ENCODE results near the gene CCDC97. TPM values are rescaled to one million over a fixed set of nuclear protein-coding genes. Genes with fewer than 3 reads are reported as not detected.

Gene CCDC97
- 10 to 100 TPM; 52.5 to 56.2 TPM for total RNA-seq

DNA sequence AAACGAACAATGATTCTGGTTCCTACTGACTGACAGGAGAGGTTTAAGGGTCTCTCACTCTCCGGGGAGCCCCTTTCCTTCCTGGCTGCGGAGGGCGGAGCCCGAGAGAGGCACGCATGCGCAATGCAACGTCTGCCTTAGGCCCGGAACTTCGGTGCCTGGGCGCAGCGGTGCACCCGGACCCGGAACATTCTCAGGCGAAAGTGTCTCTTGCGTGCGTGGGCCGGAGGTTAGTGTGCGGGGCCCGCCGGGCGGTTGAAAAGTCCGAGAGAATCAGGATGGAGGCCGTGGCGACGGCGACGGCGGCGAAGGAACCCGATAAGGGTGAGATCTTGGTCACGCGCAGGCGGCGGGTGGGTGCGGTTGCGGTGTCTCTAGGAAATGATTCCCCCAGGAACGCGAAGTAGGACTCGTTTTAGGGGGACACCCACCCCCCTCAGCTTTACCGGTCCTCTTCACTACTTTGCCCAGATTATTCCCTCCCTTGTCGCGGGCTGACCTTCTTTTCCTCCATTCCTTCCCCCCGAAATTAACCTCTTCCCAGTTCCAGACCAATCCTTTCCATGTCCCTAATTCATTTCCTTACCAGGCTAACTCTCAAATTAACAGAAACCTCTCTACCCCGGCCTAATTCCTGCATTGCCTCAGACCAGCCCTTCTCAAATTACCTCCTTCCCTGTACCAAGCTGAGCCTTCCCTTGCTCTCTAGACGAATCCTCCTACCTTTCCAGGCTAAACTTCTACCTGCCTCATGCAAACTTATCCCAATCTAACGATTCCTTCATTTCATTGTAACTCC, at the start of gene CCDC97:
CCDC97 (plus strand) TSS at position 140 of the 799 bp plus-strand sequence; CDS start at position 279, 139 bp downstream.
- peak within 1 kb of the TSS; percentile 100 for H3K4me3 Mint-ChIP-seq
- H3K4me1 Mint-ChIP-seq (ENCODE audit: low read depth in 2 of 2) = peaks cover 57 to 75% of the 10 kb centered on the region in 2 donors
- peak within 1 kb of the TSS; percentile 87 to 98 for H3K27ac Mint-ChIP-seq
- peak; percentile 93 for DNase-seq (ENCODE audit: low spot score)
- ATAC-seq = peak; percentile 83 to 87
- H3K27me3 Mint-ChIP-seq = no peaks in the 10 kb centered on the region
- H3K9me3 Mint-ChIP-seq = no peaks in the 10 kb centered on the region
- H3K36me3 Mint-ChIP-seq = peaks cover 25% of the 10 kb centered on the region

DNA sequence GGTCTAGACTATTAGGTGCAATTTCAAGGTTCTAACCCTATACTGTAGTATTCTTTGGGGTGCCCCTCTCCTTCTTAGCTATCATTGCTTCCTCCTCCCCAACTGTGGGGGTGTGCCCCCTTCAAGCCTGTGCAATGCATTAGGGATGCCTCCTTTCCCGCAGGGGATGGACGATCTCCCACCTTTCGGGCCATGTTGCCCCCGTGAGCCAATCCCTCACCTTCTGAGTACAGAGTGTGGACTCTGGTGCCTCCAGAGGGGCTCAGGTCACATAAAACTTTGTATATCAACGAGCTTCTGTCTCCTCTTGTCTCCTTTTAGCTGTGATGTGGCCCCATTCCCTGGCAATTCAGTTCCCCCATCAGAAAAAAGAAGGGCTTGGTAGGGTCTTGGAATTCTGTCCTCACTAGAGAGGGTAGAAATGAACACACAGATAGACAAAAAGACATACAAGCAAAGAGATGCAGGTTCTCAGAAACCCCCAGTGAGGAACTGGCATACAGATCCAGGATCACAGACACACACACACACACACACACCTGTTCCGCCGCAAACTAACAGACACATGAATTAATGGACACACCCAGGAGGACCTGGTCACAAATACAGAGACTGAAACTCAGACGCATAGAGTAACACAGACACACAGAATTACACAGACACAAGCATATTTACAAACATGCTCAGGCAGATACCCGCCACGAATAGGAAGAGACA, 48.3 kb upstream of the CCDC97 start:
- ATAC-seq (no peak), DNase-seq (ENCODE audit: low spot score) (no peak)
- Mint-ChIP-seq H3K36me3 (peaks cover 12% of the 10 kb centered on the region), H3K27me3 (no peaks in the 10 kb centered on the region), H3K4me1 (ENCODE audit: low read depth in 2 of 2) (peaks cover 30 to 34% of the 10 kb centered on the region in 2 donors), H3K4me3 (peak overlapping the region; percentile 95), H3K9me3 (no peaks in the 10 kb centered on the region), H3K27ac (peak overlapping the region; percentile 98)

DNA sequence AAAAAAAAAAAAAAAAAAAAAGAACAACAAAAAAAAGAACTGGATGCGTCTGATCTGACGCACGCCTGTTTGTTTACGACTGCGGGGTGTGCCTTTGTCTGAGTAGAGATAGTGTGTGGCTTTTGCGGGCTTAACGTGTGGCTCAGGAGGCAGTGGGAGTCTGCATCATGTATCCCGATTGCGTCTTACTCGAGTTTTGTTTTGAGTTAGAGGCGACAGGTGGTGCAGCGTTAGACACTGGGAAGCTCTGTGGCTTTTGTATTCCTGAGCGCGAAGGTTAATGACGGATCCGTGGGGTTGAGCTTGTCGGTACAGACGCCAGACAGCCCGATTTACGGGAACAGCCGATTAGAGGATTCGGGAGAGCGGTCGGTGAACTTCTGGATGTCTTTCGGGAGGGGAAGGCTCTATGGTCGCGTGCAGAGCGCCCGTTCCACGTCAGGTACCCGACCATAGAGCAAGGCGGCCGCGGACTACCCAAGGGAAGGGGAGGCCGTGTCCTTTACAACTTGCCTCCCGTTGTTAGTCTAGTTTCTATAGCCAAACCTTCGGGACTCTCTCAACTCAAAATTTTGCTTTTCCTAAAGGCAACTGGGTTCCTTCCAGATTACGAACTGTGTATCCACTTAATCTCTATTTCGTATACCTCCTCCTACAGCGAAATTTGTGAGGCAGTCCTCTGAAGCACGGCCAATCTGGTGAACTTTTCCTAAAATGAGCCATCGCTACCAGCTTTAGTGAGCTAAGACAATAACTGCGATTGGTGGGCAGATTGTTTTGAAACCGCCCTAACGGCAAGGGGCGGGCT, 46.7 kb upstream of the CCDC97 start:
- H3K27ac Mint-ChIP-seq = peak overlapping the region; percentile 98
- no peaks in the 10 kb centered on the region for H3K27me3 Mint-ChIP-seq
- peaks cover 15% of the 10 kb centered on the region for H3K36me3 Mint-ChIP-seq
- no peaks in the 10 kb centered on the region for H3K9me3 Mint-ChIP-seq
- ATAC-seq (peak; percentile 3 to 29), DNase-seq (ENCODE audit: low spot score) (peak; percentile 67)
- H3K4me3 Mint-ChIP-seq = peak overlapping the region; percentile 95
- peaks cover 45 to 46% of the 10 kb centered on the region in 2 donors for H3K4me1 Mint-ChIP-seq (ENCODE audit: low read depth in 2 of 2)

DNA sequence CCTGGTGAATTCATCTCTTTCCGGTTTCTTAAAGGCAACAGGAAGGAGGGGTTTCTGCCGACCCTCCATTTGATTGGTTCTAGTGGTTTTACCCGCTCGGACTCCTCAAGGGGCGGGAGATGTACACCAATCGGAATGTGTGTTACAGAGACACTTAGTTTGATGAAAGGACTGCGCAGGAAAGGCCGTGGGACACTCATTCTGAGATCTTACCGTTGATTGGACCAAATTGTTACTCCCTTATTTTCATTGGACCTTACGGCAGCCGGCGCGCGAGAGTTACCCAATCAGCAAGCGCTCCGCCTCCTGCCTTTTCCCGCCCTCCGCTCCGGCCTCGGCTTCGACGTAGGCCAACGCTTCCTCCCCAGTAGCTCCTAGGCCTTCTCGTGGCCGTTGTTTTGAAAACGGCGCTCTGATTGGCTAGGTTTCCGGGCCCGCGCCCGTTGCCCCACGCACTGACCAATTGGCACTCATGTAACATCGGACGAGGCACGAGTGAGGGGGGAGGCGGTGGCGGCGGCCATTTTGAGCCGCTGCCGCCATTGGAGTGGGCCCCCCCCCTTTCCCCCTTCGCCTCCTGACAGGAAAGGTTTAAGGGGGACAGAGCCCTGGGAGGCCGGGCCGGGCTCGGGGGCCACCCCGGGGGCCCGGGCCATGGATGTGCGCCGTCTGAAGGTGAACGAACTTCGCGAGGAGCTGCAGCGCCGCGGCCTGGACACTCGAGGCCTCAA, 46.0 kb upstream of the CCDC97 start, which contains the start of gene HNRNPUL1:
HNRNPUL1 (plus strand) TSS at position 523 of the 731 bp plus-strand sequence; CDS start at position 655, 132 bp downstream.
- peaks cover 45 to 46% of the 10 kb centered on the region in 2 donors for H3K4me1 Mint-ChIP-seq (ENCODE audit: low read depth in 2 of 2)
- peak; percentile 87 to 91 for ATAC-seq

DNA sequence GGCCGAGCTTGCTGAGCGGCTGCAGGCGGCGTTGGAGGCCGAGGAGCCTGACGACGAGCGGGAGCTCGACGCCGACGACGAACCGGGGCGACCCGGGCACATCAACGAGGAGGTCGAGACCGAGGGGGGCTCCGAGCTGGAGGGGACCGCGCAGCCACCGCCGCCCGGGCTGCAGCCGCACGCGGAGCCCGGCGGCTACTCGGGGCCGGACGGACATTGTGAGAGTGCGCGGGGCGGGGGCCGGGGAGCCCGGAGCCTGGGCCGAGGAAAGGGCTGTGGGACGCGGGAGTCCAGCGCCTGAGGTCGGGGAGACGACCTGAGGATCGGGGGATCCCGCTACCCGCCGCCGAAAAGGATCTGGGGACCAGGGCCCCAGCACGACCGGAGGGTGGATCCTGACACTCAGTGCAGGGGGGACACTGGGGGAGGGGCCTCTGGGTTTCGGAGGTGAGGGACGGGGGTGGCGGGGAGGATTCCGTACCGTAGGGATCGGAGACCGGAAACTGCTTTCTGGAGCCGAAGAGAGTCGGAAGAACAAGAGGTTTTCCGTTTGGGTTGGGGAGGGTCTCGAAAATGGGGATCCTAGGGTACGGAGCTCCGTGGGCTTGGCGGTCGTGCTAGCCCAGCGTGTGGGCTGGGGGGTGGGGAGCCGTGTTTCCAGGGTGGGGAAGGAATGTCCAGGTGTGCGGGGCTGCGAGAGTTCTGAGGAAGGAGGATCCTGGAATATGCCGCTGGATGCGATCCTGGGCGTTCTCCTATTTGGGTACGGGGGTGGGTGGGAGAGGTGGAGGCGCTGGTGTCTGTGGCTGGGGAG, 45.2 kb upstream of the CCDC97 start:
- ATAC-seq = no peak
- Mint-ChIP-seq H3K27ac (peak overlapping the region; percentile 98), H3K9me3 (no peaks in the 10 kb centered on the region), H3K4me1 (ENCODE audit: low read depth in 2 of 2) (peaks cover 45 to 46% of the 10 kb centered on the region in 2 donors), H3K27me3 (no peaks in the 10 kb centered on the region), H3K4me3 (peak overlapping the region; percentile 95), H3K36me3 (peaks cover 15% of the 10 kb centered on the region)
- DNase-seq (ENCODE audit: low spot score) = peak; percentile 70

More for the DNA sequence above, 46.0 kb upstream of the CCDC97 start, which contains the start of gene HNRNPUL1:
- Mint-ChIP-seq H3K36me3 (peaks cover 15% of the 10 kb centered on the region), H3K4me3 (peak within 1 kb of the TSS; percentile 95), H3K27me3 (no peaks in the 10 kb centered on the region), H3K9me3 (no peaks in the 10 kb centered on the region), H3K27ac (peak within 1 kb of the TSS; percentile 98)
- peak; percentile 99 for DNase-seq (ENCODE audit: low spot score)

DNA sequence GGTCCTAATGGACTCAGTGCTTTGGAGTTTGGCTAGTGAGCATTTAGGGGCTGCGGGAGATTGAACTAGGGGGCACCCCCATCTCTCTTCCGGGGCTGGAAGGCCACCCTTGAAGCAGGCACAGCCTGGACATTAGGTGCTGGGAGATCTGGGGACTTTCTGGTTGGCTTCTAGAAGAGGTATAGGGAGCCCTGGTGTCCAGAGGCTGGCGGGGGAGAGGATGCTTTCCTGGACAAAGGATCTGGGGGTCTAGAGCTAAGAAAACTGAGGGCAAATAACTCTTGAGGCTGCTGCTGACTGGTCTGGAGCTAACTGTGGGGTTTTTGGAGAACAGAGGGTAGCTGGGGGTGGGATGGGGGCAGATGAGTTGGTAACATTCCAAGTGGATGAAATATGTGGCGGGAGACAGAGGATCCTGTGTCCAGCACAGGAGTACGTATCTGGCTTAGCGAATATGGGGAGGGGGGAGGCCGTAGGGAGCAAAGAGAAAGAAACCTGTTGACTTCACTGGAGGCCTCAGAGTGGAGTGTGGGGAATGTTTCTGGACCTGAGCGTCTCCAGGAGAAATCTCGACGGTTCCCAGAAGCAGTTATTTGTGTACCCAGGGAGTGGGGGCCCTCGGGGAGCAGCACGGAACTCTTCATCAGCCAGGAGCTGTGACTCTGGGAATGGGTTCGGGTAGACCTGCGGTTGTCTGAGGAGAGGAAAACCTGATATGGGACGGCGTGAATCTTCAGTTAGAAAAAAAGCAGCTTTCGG, 44.4 kb upstream of the CCDC97 start:
- Mint-ChIP-seq H3K4me3 (peak overlapping the region; percentile 95), H3K9me3 (no peaks in the 10 kb centered on the region), H3K27me3 (no peaks in the 10 kb centered on the region), H3K4me1 (ENCODE audit: low read depth in 2 of 2) (peaks cover 45 to 46% of the 10 kb centered on the region in 2 donors), H3K36me3 (peaks cover 15% of the 10 kb centered on the region), H3K27ac (peak overlapping the region; percentile 98)
- ATAC-seq = no peak
- DNase-seq (ENCODE audit: low spot score) = no peak

DNA sequence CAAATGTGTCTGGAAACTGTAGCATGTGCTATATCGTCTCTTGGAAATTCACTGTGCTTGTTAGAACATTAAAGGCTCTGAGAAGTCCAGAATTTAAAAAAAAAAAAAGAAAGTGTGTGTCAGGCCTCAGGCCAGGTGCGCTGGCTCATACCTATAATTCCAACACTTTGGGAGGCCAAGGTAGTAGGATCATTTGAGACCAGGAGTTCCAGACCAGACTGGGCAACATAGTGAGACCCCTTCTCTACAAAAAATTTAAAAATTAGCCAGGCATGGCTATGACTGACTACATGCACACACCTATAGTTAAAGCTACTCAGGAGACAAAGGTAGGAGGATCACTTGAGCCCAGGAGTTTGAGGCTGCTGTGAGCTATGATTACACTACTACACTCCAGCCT, 40.9 kb upstream of the CCDC97 start:
- ATAC-seq = no peak
- Mint-ChIP-seq H3K4me1 (ENCODE audit: low read depth in 2 of 2) (peaks cover 27 to 30% of the 10 kb centered on the region in 2 donors), H3K36me3 (peaks cover 32% of the 10 kb centered on the region), H3K27ac (no peak overlapping the region), H3K4me3 (no peak overlapping the region), H3K9me3 (no peaks in the 10 kb centered on the region), H3K27me3 (no peaks in the 10 kb centered on the region)
- no peak for DNase-seq (ENCODE audit: low spot score)

DNA sequence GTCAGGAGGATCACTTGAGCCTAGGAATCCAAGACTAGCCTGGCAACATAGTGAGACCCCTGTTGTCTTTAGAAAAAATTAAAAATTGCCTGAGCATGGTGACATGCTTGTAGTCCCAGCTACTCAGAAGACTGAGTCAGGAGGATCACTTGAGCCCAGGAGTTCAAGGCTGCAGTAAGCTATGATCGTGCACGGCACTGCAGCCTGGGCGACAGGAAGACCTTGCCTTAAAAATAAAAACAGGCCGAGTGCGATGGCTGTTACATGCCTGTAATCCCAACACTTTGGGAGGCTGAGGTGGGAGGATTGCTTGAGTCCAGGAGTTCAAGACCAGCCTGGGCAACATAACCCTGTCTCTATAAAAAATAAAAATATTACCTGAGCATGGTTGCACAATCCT, 40.4 kb upstream of the CCDC97 start:
- Mint-ChIP-seq H3K27ac (no peak overlapping the region), H3K4me1 (ENCODE audit: low read depth in 2 of 2) (peaks cover 27 to 30% of the 10 kb centered on the region in 2 donors), H3K36me3 (peaks cover 35% of the 10 kb centered on the region), H3K27me3 (no peaks in the 10 kb centered on the region), H3K4me3 (no peak overlapping the region), H3K9me3 (no peaks in the 10 kb centered on the region)
- no peak for DNase-seq (ENCODE audit: low spot score)
- no peak for ATAC-seq

DNA sequence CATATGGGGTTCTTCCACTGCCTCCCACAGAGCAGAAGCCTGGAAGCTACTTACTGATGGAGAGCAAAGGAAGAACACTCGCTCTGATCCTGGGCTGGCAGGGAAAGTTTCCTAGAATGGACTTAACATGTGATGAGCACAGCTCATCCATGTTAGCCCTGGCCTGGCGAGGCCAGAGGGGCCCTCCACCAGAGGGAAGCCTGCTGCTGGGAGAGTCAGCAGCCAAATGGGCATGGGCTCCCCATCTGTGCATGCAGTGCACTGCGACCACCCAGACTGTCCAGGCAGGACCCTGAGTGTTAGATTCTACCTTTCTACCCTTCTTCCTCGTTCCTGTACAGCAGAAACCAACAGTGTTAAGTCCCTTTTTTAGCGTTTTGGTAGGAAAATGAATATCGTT, 36.9 kb upstream of the CCDC97 start:
- Mint-ChIP-seq H3K9me3 (no peaks in the 10 kb centered on the region), H3K36me3 (peaks cover 26% of the 10 kb centered on the region), H3K4me3 (no peak overlapping the region), H3K4me1 (ENCODE audit: low read depth in 2 of 2) (peaks cover 0 to 14% of the 10 kb centered on the region in 2 donors), H3K27me3 (no peaks in the 10 kb centered on the region), H3K27ac (peak overlapping the region in 1 of 2 donors; percentile 11)
- no peak for DNase-seq (ENCODE audit: low spot score)
- ATAC-seq = peak in 1 of 2 donors; percentile 9

DNA sequence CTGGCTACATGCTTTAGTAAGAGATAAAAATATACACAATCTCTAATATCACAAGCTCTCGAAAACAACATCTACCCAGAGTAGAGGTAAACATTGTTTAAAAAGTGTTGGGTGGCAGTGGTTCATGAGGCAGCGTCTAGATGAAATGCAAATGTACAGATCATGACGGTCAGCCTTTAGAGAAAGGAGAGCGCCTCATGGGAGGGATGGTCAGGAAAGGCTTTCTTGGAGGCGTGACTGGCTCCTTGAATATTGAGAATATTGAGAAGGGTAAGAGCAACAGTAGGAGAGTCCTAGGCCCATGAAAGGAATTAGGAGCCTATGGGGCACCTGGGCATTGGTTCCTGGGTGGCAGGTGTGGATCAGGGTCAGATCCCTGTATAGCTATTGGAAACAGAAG, 35.2 kb upstream of the CCDC97 start:
- Mint-ChIP-seq H3K27me3 (no peaks in the 10 kb centered on the region), H3K4me1 (ENCODE audit: low read depth in 2 of 2) (peaks cover 0 to 13% of the 10 kb centered on the region in 2 donors), H3K9me3 (no peaks in the 10 kb centered on the region), H3K36me3 (peaks cover 38% of the 10 kb centered on the region), H3K27ac (no peak overlapping the region), H3K4me3 (no peak overlapping the region)
- ATAC-seq (no peak), DNase-seq (ENCODE audit: low spot score) (no peak)

DNA sequence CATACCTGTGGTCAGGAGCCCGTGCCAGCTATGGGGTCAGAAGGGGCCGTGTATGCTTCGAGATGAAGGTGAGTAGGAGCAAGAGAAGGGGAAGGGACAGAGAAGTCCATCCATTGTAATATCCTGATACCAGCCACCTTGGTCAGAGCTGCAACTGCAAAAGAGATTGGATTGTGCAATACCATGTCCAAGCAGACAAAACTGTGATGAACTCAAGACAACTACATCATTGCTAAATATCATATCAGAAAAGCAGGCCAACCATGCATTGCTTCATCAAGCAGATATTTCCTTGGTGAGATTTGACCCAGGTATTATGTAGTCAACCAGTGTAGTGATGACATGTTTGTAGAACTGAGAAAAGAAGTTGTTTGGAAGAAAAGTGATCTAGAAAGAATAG, 33.7 kb upstream of the CCDC97 start:
- H3K4me3 Mint-ChIP-seq = no peak overlapping the region
- H3K36me3 Mint-ChIP-seq = peaks cover 47% of the 10 kb centered on the region
- no peaks in the 10 kb centered on the region for H3K9me3 Mint-ChIP-seq
- DNase-seq (ENCODE audit: low spot score) (no peak), ATAC-seq (peak in 1 of 2 donors; percentile 60)
- no peaks in the 10 kb centered on the region for H3K27me3 Mint-ChIP-seq
- H3K27ac Mint-ChIP-seq = peak overlapping the region in 1 of 2 donors; percentile 42
- peaks cover 0 to 13% of the 10 kb centered on the region in 2 donors for H3K4me1 Mint-ChIP-seq (ENCODE audit: low read depth in 2 of 2)

DNA sequence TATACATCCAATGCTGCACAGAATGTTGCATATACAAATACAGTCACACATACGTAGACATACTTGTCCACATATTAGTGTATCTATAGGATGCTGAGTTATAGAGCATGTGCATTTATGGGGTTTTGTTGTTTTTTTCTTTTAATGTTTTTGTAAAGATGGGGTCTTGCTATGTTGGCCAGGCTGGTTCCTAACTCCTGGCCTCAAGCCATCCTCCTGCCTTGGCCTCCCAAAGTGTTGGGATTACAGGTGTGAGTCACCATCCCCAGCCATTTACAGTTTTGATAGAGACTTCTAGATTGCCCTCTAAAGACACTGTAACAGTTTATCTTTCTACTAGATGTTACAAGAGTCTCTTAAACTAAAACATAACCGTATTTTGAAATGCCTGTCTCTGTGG, 31.5 kb upstream of the CCDC97 start:
- H3K4me1 Mint-ChIP-seq (ENCODE audit: low read depth in 2 of 2) = peaks cover 0 to 10% of the 10 kb centered on the region in 2 donors
- ATAC-seq (no peak), DNase-seq (ENCODE audit: low spot score) (no peak)
- no peaks in the 10 kb centered on the region for H3K9me3 Mint-ChIP-seq
- peaks cover 35% of the 10 kb centered on the region for H3K36me3 Mint-ChIP-seq
- H3K27me3 Mint-ChIP-seq = no peaks in the 10 kb centered on the region
- H3K27ac Mint-ChIP-seq = no peak overlapping the region
- H3K4me3 Mint-ChIP-seq = no peak overlapping the region
